ENCODE measurements around the gene FBXW12.
"Not testable (repeated sequence)": the region's sequence is repeated elsewhere in the genome, so short reads cannot be mapped to it uniquely, and the experiment has no call there.

Gene FBXW12

GRCh38 chr3:48371651-48372376 lies at the start of gene FBXW12:
FBXW12 (plus strand) TSS chr3:48372219; CDS start chr3:48372768, 549 bp downstream.
- no peak for DNase-seq

GRCh38 chr3:48331706-48332435 lies 40.1 kb upstream of the FBXW12 start:
- DNase-seq, result not testable (repeated sequence)

- DNase-seq, result not testable (repeated sequence)
Measured at GRCh38 chr3:48333346-48334245, 38.4 kb upstream of the FBXW12 start, which contains the start of gene SPINK8. SPINK8 (minus strand) TSS chr3:48333661; CDS start chr3:48328341, 5,320 bp downstream.

- no peak for DNase-seq
Measured at GRCh38 chr3:48334605-48335004, 37.4 kb upstream of the FBXW12 start.

- not testable (repeated sequence) for DNase-seq
Measured at GRCh38 chr3:48335286-48335685, 36.7 kb upstream of the FBXW12 start.

GRCh38 chr3:48337536-48337935 lies 34.5 kb upstream of the FBXW12 start:
- not testable (repeated sequence) for DNase-seq

- DNase-seq, result no peak
Measured at GRCh38 chr3:48338635-48339034, 33.4 kb upstream of the FBXW12 start.

GRCh38 chr3:48343432-48343831 lies 28.6 kb upstream of the FBXW12 start:
- DNase-seq, result no peak

- no peak for DNase-seq
Measured at GRCh38 chr3:48344867-48345507, 27.0 kb upstream of the FBXW12 start.

GRCh38 chr3:48345946-48346572 lies 26.0 kb upstream of the FBXW12 start:
- DNase-seq, result no peak

GRCh38 chr3:48347500-48347899 lies 24.5 kb upstream of the FBXW12 start:
- DNase-seq, result no peak

- no peak for DNase-seq
Measured at GRCh38 chr3:48352546-48352945, 19.5 kb upstream of the FBXW12 start.

GRCh38 chr3:48353987-48354386 lies 18.0 kb upstream of the FBXW12 start:
- DNase-seq, result no peak

GRCh38 chr3:48356419-48356818 lies 15.6 kb upstream of the FBXW12 start:
- no peak for DNase-seq

GRCh38 chr3:48361928-48362327 lies 10.1 kb upstream of the FBXW12 start:
- DNase-seq, result no peak

GRCh38 chr3:48364840-48365239 lies 7.2 kb upstream of the FBXW12 start:
- DNase-seq, result no peak

- DNase-seq, result no peak
Measured at GRCh38 chr3:48367201-48367600, 4.8 kb upstream of the FBXW12 start.

GRCh38 chr3:48369693-48370332 lies 2.2 kb upstream of the FBXW12 start:
- no peak for DNase-seq

- DNase-seq, result no peak
Measured at GRCh38 chr3:48370333-48370713, 1.7 kb upstream of the FBXW12 start.

GRCh38 chr3:48372377-48372770 lies 355 bp downstream of the FBXW12 start:
- DNase-seq, result no peak

- no peak for DNase-seq
Measured at GRCh38 chr3:48372862-48373435, 930 bp downstream of the FBXW12 start.
